Fibroblast of gingiva (primary cell): ENCODE results near the gene LANCL2.
"Not testable (repeated sequence)": the region's sequence is repeated elsewhere in the genome, so short reads cannot be mapped to it uniquely, and the experiment has no call there.

Experiments used
- DNase-seq: peaks from one replicate; pipeline ENCODE4 v3.0.0-alpha.2; 2011; ENCODE audit warnings: low read depth

LANCL2 gene

DNA sequence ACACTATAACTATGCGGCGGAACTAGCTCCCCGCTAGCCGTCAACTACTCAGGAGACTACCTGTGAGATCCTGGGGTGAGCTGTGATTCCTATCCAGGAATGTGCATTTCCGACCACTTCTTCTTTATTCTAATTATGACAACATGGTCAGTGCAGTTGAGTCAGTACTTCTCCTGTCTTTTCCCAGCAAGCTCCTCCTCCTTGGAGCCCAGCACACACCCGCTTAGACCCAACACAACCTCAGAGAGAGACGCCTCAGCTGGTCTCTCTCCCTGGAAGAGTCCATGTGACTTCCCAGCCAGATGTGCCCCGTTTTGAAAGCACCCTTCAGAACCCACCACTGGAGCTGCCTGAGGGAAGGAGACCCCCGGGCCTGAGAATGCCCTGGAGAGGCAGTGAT, 106.5 kb downstream of the LANCL2 start:
- not testable (repeated sequence) for DNase-seq

- not testable (repeated sequence) for DNase-seq
These were observed 107.3 kb downstream of the LANCL2 start for GRCh38 chr7:55472406-55472805.

DNA sequence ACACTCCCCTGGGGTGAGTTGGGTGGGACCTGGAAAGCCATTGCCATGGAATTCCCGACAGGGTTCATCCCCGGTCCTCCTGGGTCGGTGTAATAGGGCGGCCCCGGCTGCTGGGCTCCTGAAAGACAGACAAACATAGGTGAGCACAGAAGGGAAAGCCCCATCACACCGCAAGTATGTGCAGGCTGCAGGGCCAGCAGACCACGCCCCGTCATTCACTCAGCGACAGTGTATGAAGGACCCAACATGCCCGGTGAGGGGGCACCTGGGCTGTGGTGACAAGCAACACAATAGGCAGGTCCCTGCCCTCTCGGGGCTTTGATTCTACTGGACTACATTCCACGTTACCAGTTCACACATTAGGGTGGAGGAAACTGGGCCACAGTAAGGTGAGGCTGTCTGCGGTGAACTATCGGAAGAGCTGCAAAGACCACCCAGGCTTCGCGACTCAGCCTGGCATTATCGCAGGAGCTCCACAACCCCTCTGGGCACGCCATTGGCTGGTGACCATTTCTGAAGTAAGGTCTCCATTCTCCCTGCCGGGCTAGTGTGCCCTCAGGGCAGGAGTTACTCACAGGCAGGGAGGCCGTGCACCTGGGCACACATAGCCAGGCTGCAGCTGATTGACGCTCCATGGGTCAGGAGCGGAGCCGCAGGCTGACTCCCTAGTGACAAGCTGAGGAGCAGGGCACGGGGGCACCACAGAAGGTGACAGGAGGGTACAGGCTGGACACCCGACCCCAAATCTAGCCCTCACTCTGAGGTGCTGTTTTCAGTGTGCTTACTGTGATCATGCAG, 108.0 kb downstream of the LANCL2 start:
- DNase-seq = no peak

GRCh38 chr7:55473932-55474331, 108.8 kb downstream of the LANCL2 start:
- DNase-seq = no peak

GRCh38 chr7:55474944-55475854, 110.1 kb downstream of the LANCL2 start:
- no peak for DNase-seq

- peak; percentile 64 for DNase-seq
These were observed 111.0 kb downstream of the LANCL2 start for GRCh38 chr7:55475855-55476803.

DNA sequence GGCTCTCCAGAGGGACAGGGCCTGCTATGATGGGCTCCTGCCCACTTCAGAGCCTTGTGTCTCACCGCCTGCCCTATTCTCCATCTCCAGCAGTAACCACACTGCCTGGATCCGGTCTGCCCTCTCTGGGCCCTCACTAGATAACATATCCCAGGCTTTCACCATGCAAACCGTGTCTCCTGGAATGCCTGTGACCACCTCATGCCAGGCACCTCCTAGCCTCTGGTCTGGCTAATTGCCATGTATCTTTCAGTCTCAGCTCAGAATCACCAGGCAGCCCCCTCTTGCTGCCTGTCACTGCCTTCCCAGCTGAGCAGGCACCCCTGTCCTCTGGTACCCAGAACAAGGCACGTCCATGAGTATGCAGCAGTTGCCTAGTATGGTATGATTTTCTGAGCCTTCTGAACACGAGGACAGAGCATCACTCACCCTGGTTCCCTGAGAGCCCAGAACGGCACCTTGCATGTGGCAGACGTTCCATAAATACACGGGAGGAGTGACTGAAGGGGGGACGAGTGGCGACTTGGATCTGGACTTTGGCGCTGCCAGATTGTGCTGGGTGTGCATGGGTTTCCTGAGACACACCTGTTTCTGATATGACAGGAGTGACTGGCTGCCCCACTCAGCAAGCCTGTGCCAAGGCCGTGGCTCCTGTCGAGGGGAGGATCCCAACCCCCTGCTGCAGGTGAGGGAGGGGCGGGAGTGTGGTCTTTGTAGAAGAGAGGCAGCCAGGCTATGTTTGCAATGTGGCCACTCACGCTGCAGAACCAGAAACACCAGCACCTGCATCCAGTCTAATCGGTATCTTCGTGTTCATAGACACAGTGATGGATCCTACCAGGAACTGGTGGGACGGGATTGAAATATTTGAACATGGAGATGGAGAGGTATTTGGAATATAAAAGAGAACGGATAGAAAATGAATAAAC, 112.0 kb downstream of the LANCL2 start:
- DNase-seq = no peak

DNA sequence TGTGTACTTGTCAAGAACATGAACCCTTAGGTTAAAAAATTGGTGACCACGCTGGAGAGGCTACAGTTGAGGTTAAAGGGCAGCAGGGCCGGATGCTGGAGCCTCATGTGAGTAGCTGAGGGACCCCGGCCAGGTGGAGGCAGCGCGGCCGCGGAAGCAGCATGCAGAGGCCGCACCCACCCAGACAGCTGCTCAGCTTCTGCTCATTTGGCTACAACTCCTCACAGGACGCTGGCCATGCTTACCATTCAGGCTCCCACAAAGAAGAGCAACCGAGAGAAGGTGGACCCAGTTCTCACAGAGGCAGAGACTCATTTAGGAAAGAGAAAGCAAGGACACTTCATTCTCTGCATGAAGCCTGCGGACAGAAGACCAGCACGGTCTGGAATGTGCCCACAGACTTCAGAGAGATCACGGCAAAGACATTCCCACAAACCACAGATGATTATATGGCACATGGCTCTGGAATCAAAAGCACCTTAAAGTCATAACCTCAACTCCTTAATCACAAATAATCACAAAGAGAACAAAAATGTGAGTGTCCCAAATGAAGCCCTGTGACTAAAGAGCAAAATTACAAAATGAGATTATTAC, 112.7 kb downstream of the LANCL2 start:
- peak; percentile 71 for DNase-seq

DNA sequence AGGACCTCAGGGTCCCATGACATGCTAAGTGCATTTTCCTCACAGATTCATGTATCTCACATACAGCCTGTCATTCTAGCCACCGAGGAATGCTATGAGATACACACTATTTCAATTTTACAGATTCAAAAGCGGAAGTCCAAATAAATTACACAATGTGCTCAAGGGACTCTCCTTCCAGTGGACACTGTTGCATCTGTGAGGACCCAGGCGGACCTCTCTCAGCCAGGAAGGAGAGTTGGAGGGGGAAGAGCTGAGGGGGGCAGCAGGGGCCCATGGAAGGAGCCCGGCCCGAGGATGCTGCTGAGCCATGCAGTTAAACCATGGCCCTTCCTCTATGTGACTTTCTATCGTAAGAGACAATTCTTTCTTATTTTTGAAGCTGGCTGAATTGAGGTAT, 113.6 kb downstream of the LANCL2 start:
- no peak for DNase-seq

DNA sequence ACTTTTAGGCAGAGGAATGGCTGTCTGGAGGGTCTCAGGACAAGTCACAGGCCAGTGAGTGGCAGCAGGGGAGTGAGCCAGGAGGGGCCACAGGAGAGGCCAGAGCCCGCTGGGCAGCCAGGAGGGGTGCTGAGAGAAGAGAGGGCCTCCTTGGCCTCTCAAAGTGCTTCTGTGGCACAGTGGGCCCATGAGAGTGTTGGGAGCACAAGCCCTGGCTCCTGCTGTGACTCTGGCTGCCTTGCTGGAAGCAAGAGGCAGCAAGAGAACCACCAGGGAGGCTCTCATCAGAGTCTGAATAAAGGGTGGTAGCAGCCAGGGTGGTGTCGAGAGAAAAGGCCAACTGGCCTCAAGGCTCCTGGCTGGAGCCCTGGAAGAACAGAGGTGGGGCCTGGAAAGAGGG, 116.0 kb downstream of the LANCL2 start:
- DNase-seq = no peak

- DNase-seq = no peak
These were observed 117.9 kb downstream of the LANCL2 start for GRCh38 chr7:55483046-55483445.
